ENCODE measurements around the gene TANC1. TPM values are rescaled to one million over a fixed set of nuclear protein-coding genes. Genes with fewer than 3 reads are reported as not detected.

Gene TANC1
- total and polyA plus RNA-seq, 4 experiments from 2014 or later = 0.35 to 0.79 (median 0.50) TPM; not detected in 1

- Histone ChIP-seq H3K36me3 (ENCODE audit: insufficient read depth, low read length) (no peaks in the 10 kb centered on the region), H3K27me3 (ENCODE audit: insufficient read depth, low read length) (no peaks in the 10 kb centered on the region), H3K27ac (ENCODE audit: low read depth, low read length) (no peak overlapping the region), H3K4me1 (ENCODE audit: insufficient read depth, low read length) (no peaks in the 10 kb centered on the region), H3K9me3 (ENCODE audit: control insufficient read depth in 1 of 2, low read length in 2 of 2) (no peaks in the 10 kb centered on the region), H3K4me3 (ENCODE audit: low read length in 2 of 2) (no peak overlapping the region)
- intact Hi-C loops (cut with micrococcal nuclease) = no loop called here
- no peak for DNase-seq
- POLR2A ChIA-PET (ENCODE audit: partially characterized antibody) = no interaction called here
- H3K27ac Mint-ChIP-seq = no peak overlapping the region
- no peaks in the 10 kb centered on the region for H3K36me3 Mint-ChIP-seq
- peaks cover 1 to 5% of the 10 kb centered on the region in 2 donors for H3K27me3 Mint-ChIP-seq
- H3K4me1 Mint-ChIP-seq = peaks cover 0 to 5% (median 0%) of the 10 kb centered on the region in 4 donors
- H3K9me3 Mint-ChIP-seq = no peaks in the 10 kb centered on the region
- CTCF ChIA-PET (ENCODE audit: partially characterized antibody) = interaction anchor here (1.0 to 1.1 kb wide), 2 partner anchors 17 to 90 kb away, joined by 3 to 5 read pairs; no protein-coding TSS in a partner anchor
- H3K4me3 Mint-ChIP-seq = no peak overlapping the region
These were observed 28.0 kb downstream of the TANC1 start for GRCh38 chr2:158996378-158996993.

GRCh38 chr2:158997037-158997790, 28.8 kb downstream of the TANC1 start:
- DNase-seq = no peak
- CTCF ChIA-PET (ENCODE audit: partially characterized antibody) = interaction anchor here (0.8 to 1.1 kb wide), 4 partner anchors 9 to 89 kb away, joined by 3 to 5 read pairs (median 4); no protein-coding TSS in a partner anchor
- H3K27ac Mint-ChIP-seq = no peak overlapping the region
- Histone ChIP-seq H3K4me3 (ENCODE audit: low read length in 2 of 2) (no peak overlapping the region), H3K27me3 (ENCODE audit: insufficient read depth, low read length) (no peaks in the 10 kb centered on the region), H3K36me3 (ENCODE audit: insufficient read depth, low read length) (no peaks in the 10 kb centered on the region), H3K9me3 (ENCODE audit: control insufficient read depth in 1 of 2, low read length in 2 of 2) (no peaks in the 10 kb centered on the region), H3K4me1 (ENCODE audit: insufficient read depth, low read length) (no peaks in the 10 kb centered on the region), H3K27ac (ENCODE audit: low read depth, low read length) (no peak overlapping the region)
- H3K9me3 Mint-ChIP-seq = no peaks in the 10 kb centered on the region
- POLR2A ChIA-PET (ENCODE audit: partially characterized antibody) = no interaction called here
- H3K4me1 Mint-ChIP-seq = peaks cover 0 to 5% (median 0%) of the 10 kb centered on the region in 4 donors
- H3K4me3 Mint-ChIP-seq = no peak overlapping the region
- no peaks in the 10 kb centered on the region for H3K36me3 Mint-ChIP-seq
- peaks cover 1 to 5% of the 10 kb centered on the region in 2 donors for H3K27me3 Mint-ChIP-seq
- intact Hi-C loops (cut with micrococcal nuclease) = no loop called here

- Mint-ChIP-seq H3K9me3 (no peaks in the 10 kb centered on the region), H3K4me3 (no peak overlapping the region), H3K36me3 (no peaks in the 10 kb centered on the region), H3K27ac (no peak overlapping the region), H3K4me1 (peaks cover 0 to 5% (median under 1%) of the 10 kb centered on the region in 4 donors), H3K27me3 (peaks cover 0 to 5% of the 10 kb centered on the region in 2 donors)
- no peaks in the 10 kb centered on the region for H3K4me1 ChIP-seq (ENCODE audit: insufficient read depth, low read length)
- no peaks in the 10 kb centered on the region for H3K36me3 ChIP-seq (ENCODE audit: insufficient read depth, low read length)
- H3K27me3 ChIP-seq (ENCODE audit: insufficient read depth, low read length) = no peaks in the 10 kb centered on the region
- H3K27ac ChIP-seq (ENCODE audit: low read depth, low read length) = no peak overlapping the region
- no peak overlapping the region for H3K4me3 ChIP-seq (ENCODE audit: low read length in 2 of 2)
- H3K9me3 ChIP-seq (ENCODE audit: control insufficient read depth in 1 of 2, low read length in 2 of 2) = no peaks in the 10 kb centered on the region
- CTCF ChIA-PET (ENCODE audit: partially characterized antibody) = no interaction called here
- intact Hi-C loops (cut with micrococcal nuclease) = no loop called here
- DNase-seq = no peak
- POLR2A ChIA-PET (ENCODE audit: partially characterized antibody) = no interaction called here
These were observed 30.3 kb downstream of the TANC1 start for GRCh38 chr2:158998551-158999248.

- no peak overlapping the region for H3K4me3 Mint-ChIP-seq
These were observed 31.0 kb downstream of the TANC1 start for GRCh38 chr2:158999458-158999857.

GRCh38 chr2:159000072-159000471, 31.6 kb downstream of the TANC1 start:
- H3K4me3 ChIP-seq (ENCODE audit: low read length in 2 of 2) = no peak overlapping the region
- Mint-ChIP-seq H3K36me3 (no peaks in the 10 kb centered on the region), H3K27me3 (peaks cover 0 to 5% of the 10 kb centered on the region in 2 donors), H3K4me1 (peaks cover 0 to 5% (median under 1%) of the 10 kb centered on the region in 4 donors), H3K27ac (no peak overlapping the region), H3K4me3 (no peak overlapping the region), H3K9me3 (peaks cover 0 to 7% (median 0%) of the 10 kb centered on the region in 8 donors)
- no peaks in the 10 kb centered on the region for H3K9me3 ChIP-seq (ENCODE audit: control insufficient read depth in 1 of 2, low read length in 2 of 2)
- no peak for DNase-seq
- H3K27ac ChIP-seq (ENCODE audit: low read depth, low read length) = no peak overlapping the region
- no peaks in the 10 kb centered on the region for H3K4me1 ChIP-seq (ENCODE audit: insufficient read depth, low read length)
- H3K36me3 ChIP-seq (ENCODE audit: insufficient read depth, low read length) = no peaks in the 10 kb centered on the region
- no peaks in the 10 kb centered on the region for H3K27me3 ChIP-seq (ENCODE audit: insufficient read depth, low read length)
- ChIA-PET POLR2A (ENCODE audit: partially characterized antibody) (no interaction called here), CTCF (ENCODE audit: partially characterized antibody) (no interaction called here)
- intact Hi-C loops (cut with micrococcal nuclease) = no loop called here

More at GRCh38 chr2:158999458-158999857, 31.0 kb downstream of the TANC1 start:
- Histone ChIP-seq H3K27ac (ENCODE audit: low read depth, low read length) (no peak overlapping the region), H3K36me3 (ENCODE audit: insufficient read depth, low read length) (no peaks in the 10 kb centered on the region), H3K9me3 (ENCODE audit: control insufficient read depth in 1 of 2, low read length in 2 of 2) (no peaks in the 10 kb centered on the region), H3K4me3 (ENCODE audit: low read length in 2 of 2) (no peak overlapping the region), H3K4me1 (ENCODE audit: insufficient read depth, low read length) (no peaks in the 10 kb centered on the region), H3K27me3 (ENCODE audit: insufficient read depth, low read length) (no peaks in the 10 kb centered on the region)
- H3K36me3 Mint-ChIP-seq = no peaks in the 10 kb centered on the region
- peaks cover 0 to 5% (median under 1%) of the 10 kb centered on the region in 4 donors for H3K4me1 Mint-ChIP-seq
- DNase-seq = no peak
- CTCF ChIA-PET (ENCODE audit: partially characterized antibody) = no interaction called here
- no peak overlapping the region for H3K27ac Mint-ChIP-seq
- H3K9me3 Mint-ChIP-seq = peaks cover 0 to 2% (median 0%) of the 10 kb centered on the region in 8 donors
- POLR2A ChIA-PET (ENCODE audit: partially characterized antibody) = no interaction called here
- peaks cover 0 to 5% of the 10 kb centered on the region in 2 donors for H3K27me3 Mint-ChIP-seq
- intact Hi-C loops (cut with micrococcal nuclease) = no loop called here

- Mint-ChIP-seq H3K4me1 (peaks cover 0 to 5% (median under 1%) of the 10 kb centered on the region in 4 donors), H3K27ac (no peak overlapping the region), H3K4me3 (no peak overlapping the region), H3K9me3 (peaks cover 0 to 7% (median 0%) of the 10 kb centered on the region in 8 donors), H3K27me3 (peaks cover 0 to 8% of the 10 kb centered on the region in 2 donors), H3K36me3 (no peaks in the 10 kb centered on the region)
- intact Hi-C loops (cut with micrococcal nuclease) = no loop called here
- ChIA-PET CTCF (ENCODE audit: partially characterized antibody) (no interaction called here), POLR2A (ENCODE audit: partially characterized antibody) (no interaction called here)
- no peaks in the 10 kb centered on the region for H3K4me1 ChIP-seq (ENCODE audit: insufficient read depth, low read length)
- H3K27me3 ChIP-seq (ENCODE audit: insufficient read depth, low read length) = no peaks in the 10 kb centered on the region
- H3K27ac ChIP-seq (ENCODE audit: low read depth, low read length) = no peak overlapping the region
- no peak for DNase-seq
- H3K36me3 ChIP-seq (ENCODE audit: insufficient read depth, low read length) = no peaks in the 10 kb centered on the region
- H3K4me3 ChIP-seq (ENCODE audit: low read length in 2 of 2) = no peak overlapping the region
- H3K9me3 ChIP-seq (ENCODE audit: control insufficient read depth in 1 of 2, low read length in 2 of 2) = no peaks in the 10 kb centered on the region
These were observed 34.1 kb downstream of the TANC1 start for GRCh38 chr2:159002462-159003111.

- no peak overlapping the region for H3K27ac Mint-ChIP-seq
- Histone ChIP-seq H3K4me3 (ENCODE audit: low read length in 2 of 2) (no peak overlapping the region), H3K9me3 (ENCODE audit: control insufficient read depth in 1 of 2, low read length in 2 of 2) (no peaks in the 10 kb centered on the region), H3K27ac (ENCODE audit: low read depth, low read length) (no peak overlapping the region), H3K36me3 (ENCODE audit: insufficient read depth, low read length) (no peaks in the 10 kb centered on the region), H3K4me1 (ENCODE audit: insufficient read depth, low read length) (no peaks in the 10 kb centered on the region), H3K27me3 (ENCODE audit: insufficient read depth, low read length) (no peaks in the 10 kb centered on the region)
- peaks cover 0 to 7% of the 10 kb centered on the region in 2 donors for H3K27me3 Mint-ChIP-seq
- H3K4me1 Mint-ChIP-seq = peaks cover 0 to 5% (median under 1%) of the 10 kb centered on the region in 4 donors
- peaks cover 0 to 7% (median 0%) of the 10 kb centered on the region in 8 donors for H3K9me3 Mint-ChIP-seq
- intact Hi-C loops (cut with micrococcal nuclease) = no loop called here
- H3K36me3 Mint-ChIP-seq = no peaks in the 10 kb centered on the region
- DNase-seq = no peak
- CTCF ChIA-PET (ENCODE audit: partially characterized antibody) = no interaction called here
- POLR2A ChIA-PET (ENCODE audit: partially characterized antibody) = no interaction called here
- no peak overlapping the region for H3K4me3 Mint-ChIP-seq
These were observed 35.1 kb downstream of the TANC1 start for GRCh38 chr2:159003555-159003954.

Data from CD4-positive, alpha-beta memory T cell (primary cell).